ENCODE data around the gene CLTB. TPM values are rescaled to one million over a fixed set of nuclear protein-coding genes. Genes with fewer than 3 reads are reported as not detected.

Gene CLTB
- polyA plus RNA-seq, 2 of the 4 experiments (the other 2 are of a cell fraction) = 42.2 to 47.4 TPM

DNA sequence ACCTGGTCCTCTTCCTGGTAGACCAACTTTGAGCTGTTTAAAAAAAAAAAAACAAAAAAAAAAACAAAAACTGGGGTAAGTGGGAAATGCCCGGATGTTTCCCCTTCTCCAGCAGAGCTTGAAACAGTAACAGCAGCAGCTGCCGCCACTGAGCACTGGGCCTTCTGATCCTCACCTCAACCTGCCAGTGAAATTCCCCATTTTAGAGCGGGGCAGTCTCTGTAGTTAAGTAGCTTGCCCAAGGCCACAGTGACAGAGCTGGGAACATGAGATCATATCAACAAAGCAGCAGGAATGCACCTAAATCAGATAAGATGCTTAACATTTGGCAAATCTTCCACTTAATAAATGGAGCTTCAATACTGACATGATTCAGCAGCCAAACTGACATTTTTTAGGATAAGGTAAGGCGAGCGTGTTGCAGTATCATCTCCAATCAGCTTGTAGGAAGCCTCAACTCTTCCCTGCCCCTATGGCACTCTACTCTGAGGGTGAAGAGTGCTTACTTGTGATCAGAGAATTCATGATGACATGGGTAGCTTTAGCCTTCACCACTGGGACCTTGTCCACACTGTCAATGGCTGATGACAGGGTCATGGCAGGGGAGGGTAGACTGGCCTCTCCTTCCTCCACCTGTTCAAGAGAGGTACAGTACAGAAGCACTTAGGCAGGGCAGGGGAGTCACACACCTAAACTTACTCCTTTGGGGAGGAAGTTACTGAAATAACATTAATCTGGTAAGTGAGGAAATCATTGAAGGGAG, 64.0 kb downstream of the CLTB start:
- Histone ChIP-seq H3K4me3 (no peak overlapping the region), H3K4me2 (no peak overlapping the region), H3K4me1 (no peaks in the 10 kb centered on the region), H3K9me3 (no peaks in the 10 kb centered on the region), H3K27ac (no peak overlapping the region)
- no peak; a peak in 1 of 6 replicates for ATAC-seq
- TF ChIP-seq ZFP36 (IDR thresholded peaks at IDR 0.05; ENCODE audit: borderline replicate concordance, partially characterized antibody) (no peak), HOXA7 (CRISPR knock-in tag; IDR thresholded peaks at IDR 0.05) (no peak), FOSL2 (IDR thresholded peaks at IDR 0.05) (no peak), FOSL2 (CRISPR knock-in tag; IDR thresholded peaks at IDR 0.05) (no peak), EHF (CRISPR knock-in tag; IDR thresholded peaks at IDR 0.05) (no peak), SREBF2 (IDR thresholded peaks at IDR 0.05) (no peak)
- TF ChIP-seq, protein P1, sequence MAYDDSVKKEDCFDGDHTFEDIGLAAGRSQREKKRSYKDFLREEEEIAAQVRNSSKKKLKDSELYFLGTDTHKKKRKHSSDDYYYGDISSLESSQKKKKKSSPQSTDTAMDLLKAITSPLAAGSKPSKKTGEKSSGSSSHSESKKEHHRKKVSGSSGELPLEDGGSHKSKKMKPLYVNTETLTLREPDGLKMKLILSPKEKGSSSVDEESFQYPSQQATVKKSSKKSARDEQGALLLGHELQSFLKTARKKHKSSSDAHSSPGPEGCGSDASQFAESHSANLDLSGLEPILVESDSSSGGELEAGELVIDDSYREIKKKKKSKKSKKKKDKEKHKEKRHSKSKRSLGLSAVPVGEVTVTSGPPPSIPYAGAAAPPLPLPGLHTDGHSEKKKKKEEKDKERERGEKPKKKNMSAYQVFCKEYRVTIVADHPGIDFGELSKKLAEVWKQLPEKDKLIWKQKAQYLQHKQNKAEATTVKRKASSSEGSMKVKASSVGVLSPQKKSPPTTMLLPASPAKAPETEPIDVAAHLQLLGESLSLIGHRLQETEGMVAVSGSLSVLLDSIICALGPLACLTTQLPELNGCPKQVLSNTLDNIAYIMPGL (CRISPR knock-in tag; IDR thresholded peaks at IDR 0.05; ENCODE audit: borderline replicate concordance) = no peak
- no peak for FAIRE-seq
- ChIA-PET POLR2A (no interaction called here), CTCF (interaction anchor here (1.2 kb wide), 1 partner anchor 10 kb away, joined by 4 read pairs; no protein-coding TSS in a partner anchor)
- DNase-seq (ENCODE audit: low read depth in 1 of 2, low spot score in 1 of 2) = no peak
- WGBS (ENCODE audit: missing lambda C conversion rate) = 94% methylated on average over 5 of the region's 5 CpGs

- ATAC-seq (no peak), FAIRE-seq (no peak), DNase-seq (ENCODE audit: low read depth in 1 of 2, low spot score in 1 of 2) (no peak)
- Histone ChIP-seq H3K4me2 (no peak overlapping the region), H3K27ac (no peak overlapping the region), H3K4me3 (no peak overlapping the region), H3K9me3 (no peaks in the 10 kb centered on the region), H3K4me1 (no peaks in the 10 kb centered on the region)
- POLR2A ChIA-PET = no interaction called here
- CTCF ChIA-PET = no interaction called here
- 92% methylated on average over 8 of the region's 8 CpGs for WGBS (ENCODE audit: missing lambda C conversion rate)
- no peak for TF ChIP-seq RFX5 (IDR thresholded peaks at IDR 0.05)
- TF ChIP-seq FOSB (CRISPR knock-in tag; IDR thresholded peaks at IDR 0.05) = no peak
- no peak for TF ChIP-seq RNF2 (IDR thresholded peaks at IDR 0.05; ENCODE audit: borderline replicate concordance, low read depth)
Measured at GRCh38 chr5:176350416-176350815, 65.9 kb downstream of the CLTB start.

DNA sequence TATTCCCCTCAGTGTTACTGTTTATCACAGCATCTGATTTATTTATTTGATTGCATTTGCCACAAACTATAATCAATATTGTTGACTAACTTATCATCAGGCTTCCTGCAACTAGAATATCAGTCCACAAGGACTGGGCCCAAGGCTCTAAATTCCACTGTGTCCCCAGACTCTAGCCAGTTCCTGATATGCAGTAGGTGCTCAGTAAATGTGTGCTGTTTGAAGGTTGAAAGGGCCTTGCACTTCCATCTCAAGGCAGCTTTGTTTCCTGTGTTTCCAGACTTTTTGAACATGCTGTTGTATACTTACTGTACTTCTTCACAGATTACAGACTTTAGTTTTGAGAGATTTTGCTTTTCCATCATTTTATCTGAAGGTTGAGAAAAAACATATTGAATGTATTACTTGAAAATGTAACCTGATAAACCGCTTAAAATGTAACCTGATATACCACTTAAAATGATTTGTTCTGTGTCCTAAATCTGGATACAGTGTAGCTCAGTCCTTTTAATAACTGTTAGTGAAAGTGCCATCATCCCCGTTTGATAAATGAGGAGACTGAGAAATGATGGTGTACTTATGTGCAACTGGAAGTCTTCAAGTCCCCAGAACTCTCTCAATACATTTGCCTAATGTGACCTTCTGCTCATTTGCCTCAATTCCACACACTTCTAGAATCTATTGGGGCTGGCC, 73.4 kb downstream of the CLTB start:
- no peak overlapping the region for H3K4me2 ChIP-seq
- POLR2A ChIA-PET = no interaction called here
- DNase-seq (ENCODE audit: low read depth in 1 of 2, low spot score in 1 of 2) (no peak), FAIRE-seq (no peak), ATAC-seq (no peak)
- no peaks in the 10 kb centered on the region for H3K9me3 ChIP-seq
- no peaks in the 10 kb centered on the region for H3K4me1 ChIP-seq
- H3K4me3 ChIP-seq = no peak overlapping the region
- CTCF ChIA-PET = no interaction called here
- no peak overlapping the region for H3K27ac ChIP-seq
- 84% methylated on average over 2 of the region's 2 CpGs for WGBS (ENCODE audit: missing lambda C conversion rate)
- TF ChIP-seq ZC3H11A (IDR thresholded peaks at IDR 0.05) (no peak), KDM1A (IDR thresholded peaks at IDR 0.05; ENCODE audit: low read depth) (no peak), KDM5A (IDR thresholded peaks at IDR 0.05) (no peak), EHF (CRISPR knock-in tag; IDR thresholded peaks at IDR 0.05) (no peak), ESRRA (IDR thresholded peaks at IDR 0.05; ENCODE audit: borderline replicate concordance, low read length) (no peak), RCOR1 (IDR thresholded peaks at IDR 0.05; ENCODE audit: low read depth, low read length) (no peak), FOXS1 (CRISPR knock-in tag; IDR thresholded peaks at IDR 0.05) (no peak), BHLHE40 (IDR thresholded peaks at IDR 0.05; ENCODE audit: low read depth, low read length) (no peak), NR3C1 (IDR thresholded peaks at IDR 0.05) (no peak), ZSCAN20 (CRISPR knock-in tag; IDR thresholded peaks at IDR 0.05) (no peak), HDAC2 (IDR thresholded peaks at IDR 0.05) (no peak), E2F6 (IDR thresholded peaks at IDR 0.05; ENCODE audit: borderline replicate concordance, low read depth) (no peak), CBX2 (IDR thresholded peaks at IDR 0.05; ENCODE audit: borderline replicate concordance, low read depth) (no peak), PHF8 (IDR thresholded peaks at IDR 0.05; ENCODE audit: borderline replicate concordance, low read depth) (no peak)
- TF ChIP-seq, protein P2, sequence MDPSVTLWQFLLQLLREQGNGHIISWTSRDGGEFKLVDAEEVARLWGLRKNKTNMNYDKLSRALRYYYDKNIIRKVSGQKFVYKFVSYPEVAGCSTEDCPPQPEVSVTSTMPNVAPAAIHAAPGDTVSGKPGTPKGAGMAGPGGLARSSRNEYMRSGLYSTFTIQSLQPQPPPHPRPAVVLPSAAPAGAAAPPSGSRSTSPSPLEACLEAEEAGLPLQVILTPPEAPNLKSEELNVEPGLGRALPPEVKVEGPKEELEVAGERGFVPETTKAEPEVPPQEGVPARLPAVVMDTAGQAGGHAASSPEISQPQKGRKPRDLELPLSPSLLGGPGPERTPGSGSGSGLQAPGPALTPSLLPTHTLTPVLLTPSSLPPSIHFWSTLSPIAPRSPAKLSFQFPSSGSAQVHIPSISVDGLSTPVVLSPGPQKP (IDR thresholded peaks at IDR 0.05; ENCODE audit: low read depth, low read length) = no peak
- TF ChIP-seq, protein P3, sequence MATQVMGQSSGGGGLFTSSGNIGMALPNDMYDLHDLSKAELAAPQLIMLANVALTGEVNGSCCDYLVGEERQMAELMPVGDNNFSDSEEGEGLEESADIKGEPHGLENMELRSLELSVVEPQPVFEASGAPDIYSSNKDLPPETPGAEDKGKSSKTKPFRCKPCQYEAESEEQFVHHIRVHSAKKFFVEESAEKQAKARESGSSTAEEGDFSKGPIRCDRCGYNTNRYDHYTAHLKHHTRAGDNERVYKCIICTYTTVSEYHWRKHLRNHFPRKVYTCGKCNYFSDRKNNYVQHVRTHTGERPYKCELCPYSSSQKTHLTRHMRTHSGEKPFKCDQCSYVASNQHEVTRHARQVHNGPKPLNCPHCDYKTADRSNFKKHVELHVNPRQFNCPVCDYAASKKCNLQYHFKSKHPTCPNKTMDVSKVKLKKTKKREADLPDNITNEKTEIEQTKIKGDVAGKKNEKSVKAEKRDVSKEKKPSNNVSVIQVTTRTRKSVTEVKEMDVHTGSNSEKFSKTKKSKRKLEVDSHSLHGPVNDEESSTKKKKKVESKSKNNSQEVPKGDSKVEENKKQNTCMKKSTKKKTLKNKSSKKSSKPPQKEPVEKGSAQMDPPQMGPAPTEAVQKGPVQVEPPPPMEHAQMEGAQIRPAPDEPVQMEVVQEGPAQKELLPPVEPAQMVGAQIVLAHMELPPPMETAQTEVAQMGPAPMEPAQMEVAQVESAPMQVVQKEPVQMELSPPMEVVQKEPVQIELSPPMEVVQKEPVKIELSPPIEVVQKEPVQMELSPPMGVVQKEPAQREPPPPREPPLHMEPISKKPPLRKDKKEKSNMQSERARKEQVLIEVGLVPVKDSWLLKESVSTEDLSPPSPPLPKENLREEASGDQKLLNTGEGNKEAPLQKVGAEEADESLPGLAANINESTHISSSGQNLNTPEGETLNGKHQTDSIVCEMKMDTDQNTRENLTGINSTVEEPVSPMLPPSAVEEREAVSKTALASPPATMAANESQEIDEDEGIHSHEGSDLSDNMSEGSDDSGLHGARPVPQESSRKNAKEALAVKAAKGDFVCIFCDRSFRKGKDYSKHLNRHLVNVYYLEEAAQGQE (IDR thresholded peaks at IDR 0.05) = no peak
- TF ChIP-seq, protein P4, sequence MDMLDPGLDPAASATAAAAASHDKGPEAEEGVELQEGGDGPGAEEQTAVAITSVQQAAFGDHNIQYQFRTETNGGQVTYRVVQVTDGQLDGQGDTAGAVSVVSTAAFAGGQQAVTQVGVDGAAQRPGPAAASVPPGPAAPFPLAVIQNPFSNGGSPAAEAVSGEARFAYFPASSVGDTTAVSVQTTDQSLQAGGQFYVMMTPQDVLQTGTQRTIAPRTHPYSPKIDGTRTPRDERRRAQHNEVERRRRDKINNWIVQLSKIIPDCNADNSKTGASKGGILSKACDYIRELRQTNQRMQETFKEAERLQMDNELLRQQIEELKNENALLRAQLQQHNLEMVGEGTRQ (IDR thresholded peaks at IDR 0.05) = no peak

Data from A549 (cell line).